DOHH2 (cell line): ENCODE data around the gene USP28.

ENCODE experiments used
- CTCF ChIP-seq: fragments of 200-600 bp; sonication (generic); IDR thresholded peaks from one replicate; pipeline ENCODE4 v1.5.1; 2014; ENCODE audit warnings: antibody characterized with exemption, mild to moderate bottlenecking, low read depth, low read length; ENCODE audit not compliant: poor library complexity, severe bottlenecking
- EZH2phosphoT487 ChIP-seq: fragments of 200-600 bp; sonication (generic); IDR thresholded peaks from 2 replicates; pipeline ENCODE4 v1.6.1; 2017; ENCODE audit warnings: borderline replicate concordance, mild to moderate bottlenecking, antibody characterized with exemption, low read length, moderate library complexity, mixed read lengths

- TF ChIP-seq CTCF (no peak), EZH2phosphoT487 (no peak)
Observed at GRCh38 chr11:113855803-113856202, 19.6 kb downstream of the USP28 start.
